Measurements from ENCODE around the gene ACACA.
"Not testable (repeated sequence)": the region's sequence is repeated elsewhere in the genome, so short reads cannot be mapped to it uniquely, and the experiment has no call there.

ACACA gene

DNA sequence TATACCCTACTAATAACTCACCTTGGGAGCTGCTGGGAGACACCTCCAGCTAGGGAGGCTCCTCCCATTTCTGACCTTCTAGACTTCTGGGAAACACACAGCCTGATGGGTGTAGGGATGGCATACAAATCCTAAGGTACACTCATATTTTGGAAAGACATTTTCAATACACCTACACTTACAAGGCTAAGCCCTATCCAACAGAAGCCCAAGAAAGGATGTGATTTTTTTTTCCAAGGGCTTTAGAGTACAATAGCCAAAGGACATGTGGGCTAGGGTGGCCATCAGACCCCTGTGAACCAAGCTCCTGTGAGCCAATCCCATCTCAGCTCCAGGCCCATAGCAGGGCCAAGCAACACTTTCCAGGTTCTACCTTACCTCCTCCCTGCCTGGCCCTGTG is 313.9 kb downstream of the ACACA start:
- no peak for DNase-seq

DNA sequence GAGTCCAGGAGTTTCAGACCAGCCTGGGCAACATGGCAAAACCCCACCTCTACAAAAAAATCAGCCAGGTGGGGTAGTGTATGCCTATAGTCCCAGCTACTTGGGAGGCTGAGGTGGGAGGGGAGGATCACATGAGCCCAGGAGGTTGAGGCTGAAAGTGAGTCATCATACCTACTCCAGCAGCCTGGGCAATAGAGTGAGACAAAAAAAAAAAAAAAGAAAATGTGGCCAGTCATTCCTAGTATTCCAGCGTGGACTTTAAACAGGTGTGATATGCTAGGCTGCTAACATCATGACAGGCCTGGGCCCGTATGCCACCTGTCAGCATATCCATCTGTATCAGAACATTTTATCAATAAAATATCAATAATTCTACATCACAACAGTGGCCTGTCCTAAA is 314.6 kb downstream of the ACACA start:
- no peak for DNase-seq

DNA sequence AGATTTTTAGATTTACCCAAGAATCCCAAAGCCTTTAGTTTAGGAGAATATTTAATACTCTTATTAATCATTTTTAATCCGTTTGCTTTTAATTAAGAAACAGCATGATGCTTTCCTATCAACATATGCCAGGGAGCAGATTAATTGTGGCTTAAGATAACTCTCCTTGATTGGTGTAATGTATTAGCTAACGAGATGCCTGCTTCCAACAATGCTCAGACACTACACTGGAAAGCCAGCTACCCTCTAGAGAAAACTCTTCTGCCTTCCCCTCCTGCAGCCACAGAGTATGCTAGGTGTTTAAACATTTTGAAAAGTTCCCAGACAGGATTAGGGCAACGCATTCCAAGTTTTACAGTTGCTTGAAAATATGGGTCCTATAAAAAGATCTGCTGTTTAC is 315.7 kb downstream of the ACACA start:
- no peak for DNase-seq

- DNase-seq = no peak
Measured at GRCh38 chr17:37089956-37090355, 316.7 kb downstream of the ACACA start.

DNA sequence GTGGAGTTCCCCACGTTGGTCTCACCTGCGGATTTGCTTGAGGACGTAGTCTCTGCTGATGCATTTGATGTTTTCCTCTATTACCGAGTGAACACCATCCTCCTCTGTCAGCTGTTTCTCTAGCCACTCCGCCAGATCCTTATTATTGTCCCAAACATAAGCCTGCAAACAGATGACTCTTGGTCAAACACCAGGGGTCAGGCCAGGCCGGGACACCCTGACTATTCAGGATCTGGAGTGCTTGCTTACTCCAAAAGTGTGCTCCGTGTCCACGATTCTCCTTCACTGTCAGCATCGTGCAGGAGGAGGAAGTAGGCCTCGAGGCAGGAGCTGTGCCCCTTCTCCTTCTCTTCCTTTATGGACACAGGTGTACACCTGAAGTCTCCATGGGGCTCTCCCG is 317.7 kb downstream of the ACACA start:
- DNase-seq = no peak

- no peak for DNase-seq
Measured at GRCh38 chr17:37088459-37088858, 318.2 kb downstream of the ACACA start.

GRCh38 chr17:37087683-37088082 is 319.0 kb downstream of the ACACA start:
- DNase-seq = no peak

DNA sequence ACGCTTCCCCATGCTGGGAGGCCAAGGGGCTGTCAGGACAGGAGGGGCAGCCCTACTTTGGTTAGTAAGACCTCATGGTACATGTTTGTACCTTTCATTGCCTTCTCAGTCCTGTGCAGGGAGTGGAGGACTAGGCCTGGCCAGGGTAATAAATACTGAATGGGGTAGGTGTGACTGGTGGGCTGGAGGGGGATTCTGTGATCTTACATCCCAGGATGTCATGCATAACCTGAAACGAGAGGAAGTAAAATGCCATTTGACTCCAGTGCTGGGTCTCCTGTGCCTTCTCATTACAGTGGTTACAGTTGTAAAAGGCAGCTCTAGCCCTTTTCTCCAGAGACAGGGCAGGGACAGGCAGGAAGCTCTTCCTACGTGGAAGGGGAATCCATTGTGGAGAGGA is 319.7 kb downstream of the ACACA start:
- DNase-seq = no peak

DNA sequence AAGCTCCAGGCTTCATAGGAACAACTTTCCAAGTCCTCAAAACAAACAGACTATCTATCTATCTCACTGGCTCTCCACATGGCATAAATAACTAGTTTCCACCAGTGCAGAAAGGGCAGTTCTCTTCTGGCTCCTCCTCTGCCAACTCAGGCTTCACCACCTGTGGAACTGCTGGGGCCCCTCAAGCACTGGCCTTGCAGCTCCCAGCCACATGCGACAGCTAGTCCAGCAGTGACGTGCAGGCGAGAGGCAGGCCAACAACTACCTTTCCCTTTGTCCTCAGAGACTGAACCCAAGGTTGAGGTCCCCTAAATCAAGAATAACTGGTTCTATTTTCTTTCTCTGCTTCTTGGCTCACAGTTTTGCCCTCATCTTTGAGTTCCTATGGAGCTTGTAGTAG is 320.3 kb downstream of the ACACA start:
- no peak for DNase-seq

DNA sequence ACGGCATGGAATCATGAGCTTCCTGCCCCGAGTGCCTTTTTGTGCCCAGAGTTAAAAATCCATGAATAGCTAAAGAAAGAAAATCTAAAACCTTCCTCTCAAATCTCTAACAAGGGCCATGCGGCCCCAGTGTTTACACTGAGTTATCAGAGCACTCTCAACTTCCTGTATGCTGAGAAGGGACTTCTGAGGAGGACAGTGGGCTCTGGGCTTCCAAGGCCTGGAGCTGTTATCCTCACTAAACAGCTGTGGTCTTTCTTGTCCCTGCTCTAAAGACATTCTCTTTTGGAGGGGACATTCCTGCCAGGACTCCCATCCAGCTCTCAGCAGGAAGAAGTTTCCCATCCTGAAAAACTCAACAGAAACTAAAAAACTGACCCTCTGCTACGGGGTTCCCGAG is 322.3 kb downstream of the ACACA start:
- DNase-seq = no peak

DNA sequence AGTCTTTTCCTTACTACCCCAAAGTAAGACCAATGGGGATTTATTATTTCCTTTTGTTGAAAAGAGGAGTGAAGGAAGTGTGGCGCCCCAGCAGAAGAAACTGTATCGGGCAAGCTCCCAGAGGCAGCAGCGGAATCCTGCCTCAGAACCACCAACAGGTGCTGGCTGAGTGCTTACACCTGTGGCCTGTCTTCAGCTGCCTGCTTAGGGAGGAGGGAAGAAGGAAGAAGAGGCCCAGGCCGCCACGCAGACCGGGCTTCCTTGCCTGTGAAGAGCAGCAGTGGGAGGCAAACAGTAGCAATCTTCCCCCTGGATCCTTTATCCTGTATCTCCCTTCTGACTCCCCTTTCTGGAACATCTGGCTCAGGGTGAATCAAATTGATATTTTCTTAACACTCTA is 323.2 kb downstream of the ACACA start:
- DNase-seq = no peak

DNA sequence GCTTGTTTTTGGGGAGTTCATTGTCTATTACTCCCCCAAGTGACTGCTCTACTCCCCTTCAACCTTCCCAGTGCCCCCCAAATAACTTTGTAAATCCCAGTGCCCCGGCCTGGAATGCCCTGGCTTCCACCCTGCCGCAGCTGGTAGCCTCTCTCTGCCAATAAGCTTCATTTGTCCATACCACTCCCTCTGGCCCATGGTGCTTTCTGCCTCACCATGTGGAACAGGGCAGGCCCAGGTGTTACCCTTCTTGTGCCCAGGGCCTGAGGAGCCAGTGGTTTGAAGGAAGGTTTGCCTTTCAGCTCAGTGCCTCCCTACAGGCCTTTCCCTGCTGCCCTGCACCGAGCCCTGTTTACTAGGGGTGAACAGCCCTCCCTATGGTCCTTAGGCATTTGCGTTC is 323.7 kb downstream of the ACACA start:
- DNase-seq = no peak

GRCh38 chr17:37082311-37082860 is 324.2 kb downstream of the ACACA start:
- DNase-seq = no peak

DNA sequence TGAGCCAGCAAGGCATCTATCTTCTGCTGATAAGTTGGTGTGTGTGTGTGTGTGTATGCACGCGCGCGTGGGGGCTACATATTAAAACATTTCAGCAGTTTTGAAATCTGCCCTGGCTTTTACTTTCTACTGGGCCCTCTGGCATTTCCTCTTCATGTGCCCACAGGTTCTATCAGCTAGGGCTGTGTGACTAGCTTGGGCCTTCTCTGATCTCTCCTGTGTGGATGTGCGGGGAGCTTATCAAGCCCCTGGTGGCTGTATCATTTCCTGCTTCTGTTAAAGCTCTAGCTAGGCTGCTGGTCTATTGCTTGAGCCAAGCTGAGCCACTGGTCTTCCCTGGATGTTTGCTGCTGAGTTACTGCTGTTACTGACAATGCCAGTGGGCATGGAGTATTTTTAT is 325.3 kb downstream of the ACACA start:
- no peak for DNase-seq

- no peak for DNase-seq
Measured at GRCh38 chr17:37079735-37080134, 326.9 kb downstream of the ACACA start.

GRCh38 chr17:37079065-37079708 is 327.4 kb downstream of the ACACA start:
- DNase-seq = no peak

DNA sequence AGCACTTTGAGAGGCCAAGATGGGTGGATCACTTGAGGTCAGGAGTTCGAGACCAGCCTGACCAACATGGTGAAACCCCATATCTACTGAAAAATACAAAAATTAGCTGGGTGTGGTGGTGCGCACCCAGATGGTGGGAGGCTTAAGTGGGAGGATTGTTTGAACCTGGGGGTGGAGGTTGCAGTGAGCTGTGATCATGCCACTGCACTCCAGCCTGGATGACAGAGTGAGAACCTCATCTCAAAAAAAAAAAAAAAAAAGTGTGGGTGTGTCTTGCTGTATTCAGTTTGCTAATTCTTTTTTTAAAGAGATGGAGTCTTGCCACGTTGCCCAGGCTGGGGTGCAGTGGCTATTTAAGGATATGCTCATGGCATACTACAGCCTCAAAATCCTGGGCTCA is 333.2 kb downstream of the ACACA start:
- not testable (repeated sequence) for DNase-seq

DNA sequence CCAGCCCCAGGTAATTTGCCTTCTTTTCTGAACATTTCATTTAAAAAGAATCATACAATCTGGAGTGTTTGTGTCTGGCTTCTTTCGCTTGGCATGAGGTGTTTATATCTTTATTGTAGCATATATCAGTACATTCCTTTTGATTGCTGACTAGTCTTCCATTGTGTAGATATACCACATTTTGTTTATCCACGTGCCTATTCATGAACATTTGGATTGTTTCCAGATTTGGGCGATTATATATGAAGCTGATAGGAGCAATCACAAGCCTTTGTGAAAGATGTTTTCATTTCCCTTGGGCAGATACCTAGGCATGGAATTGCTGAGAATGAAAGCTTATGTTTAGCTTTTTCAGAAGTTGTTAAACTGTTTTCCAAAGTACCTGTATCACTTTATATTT is 337.5 kb downstream of the ACACA start:
- DNase-seq = no peak

- no peak for DNase-seq
Measured at GRCh38 chr17:37068266-37068665, 338.4 kb downstream of the ACACA start.

DNA sequence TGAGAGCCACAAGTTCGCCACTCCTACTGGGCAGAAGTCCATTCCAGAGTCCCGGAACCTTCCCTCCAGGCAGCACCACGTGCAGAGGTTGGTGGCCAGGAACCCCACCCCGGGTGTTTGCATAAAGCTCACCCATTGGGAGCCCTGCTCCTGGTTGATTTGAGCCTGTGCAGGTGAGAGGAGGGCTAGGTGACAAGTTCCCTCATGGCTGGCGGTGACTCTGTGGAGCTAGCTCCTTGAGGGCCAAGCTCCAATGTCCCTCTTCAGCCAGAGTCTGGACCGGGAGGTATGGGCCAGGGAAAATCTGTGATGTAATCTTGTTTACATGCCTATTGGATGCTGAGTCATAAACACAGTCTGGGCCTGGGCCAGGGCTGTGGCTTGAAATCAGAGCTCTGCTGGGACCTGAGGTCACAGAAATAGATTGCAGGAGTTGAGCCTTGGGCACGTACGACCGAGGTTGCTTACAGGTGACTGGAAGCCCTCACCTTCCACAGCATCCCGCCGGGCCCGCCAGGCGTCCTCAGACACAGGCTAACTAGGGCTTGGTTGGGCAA is 339.0 kb downstream of the ACACA start:
- peak; percentile 22 for DNase-seq

GRCh38 chr17:37066322-37067255 is 340.0 kb downstream of the ACACA start:
- no peak for DNase-seq

- no peak for DNase-seq
Measured at GRCh38 chr17:37065486-37066321, 340.9 kb downstream of the ACACA start.

DNA sequence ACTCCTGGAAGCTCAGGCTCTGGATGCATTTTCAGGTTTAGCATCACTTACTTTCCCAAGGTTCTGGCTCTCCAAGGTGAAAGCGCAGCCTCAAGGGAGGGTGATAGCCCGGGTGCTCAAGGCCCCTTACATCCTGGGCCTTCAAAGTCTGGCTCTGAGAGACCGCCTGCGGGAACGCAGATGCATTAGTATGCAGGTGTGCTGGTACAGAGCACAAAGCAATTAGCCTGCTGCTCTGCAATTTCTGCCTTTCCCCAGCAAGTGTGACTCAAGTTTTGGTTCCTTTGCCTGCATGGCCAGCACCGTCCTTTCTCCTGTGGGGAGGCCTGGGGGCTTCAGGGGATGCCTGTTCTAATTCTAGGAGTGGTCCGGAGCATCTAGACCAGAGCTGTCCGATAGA is 341.7 kb downstream of the ACACA start:
- no peak for DNase-seq

Measured in GOT3 (cell line).